NCI-H2029 treated with DMSO at 0.1 percent for 48 hours (cell line): ENCODE data around the gene CREM.
A peak's percentile ranks its signal among the peaks of the same experiment; 100 is the strongest.
"Not testable (repeated sequence)": the region's sequence is repeated elsewhere in the genome, so short reads cannot be mapped to it uniquely, and the experiment has no call there.

Experiments
- DNase-seq: peaks from one replicate; lab custom pipeline; 2025; lab: John Stamatoyannopoulos, UW

Gene CREM

DNA sequence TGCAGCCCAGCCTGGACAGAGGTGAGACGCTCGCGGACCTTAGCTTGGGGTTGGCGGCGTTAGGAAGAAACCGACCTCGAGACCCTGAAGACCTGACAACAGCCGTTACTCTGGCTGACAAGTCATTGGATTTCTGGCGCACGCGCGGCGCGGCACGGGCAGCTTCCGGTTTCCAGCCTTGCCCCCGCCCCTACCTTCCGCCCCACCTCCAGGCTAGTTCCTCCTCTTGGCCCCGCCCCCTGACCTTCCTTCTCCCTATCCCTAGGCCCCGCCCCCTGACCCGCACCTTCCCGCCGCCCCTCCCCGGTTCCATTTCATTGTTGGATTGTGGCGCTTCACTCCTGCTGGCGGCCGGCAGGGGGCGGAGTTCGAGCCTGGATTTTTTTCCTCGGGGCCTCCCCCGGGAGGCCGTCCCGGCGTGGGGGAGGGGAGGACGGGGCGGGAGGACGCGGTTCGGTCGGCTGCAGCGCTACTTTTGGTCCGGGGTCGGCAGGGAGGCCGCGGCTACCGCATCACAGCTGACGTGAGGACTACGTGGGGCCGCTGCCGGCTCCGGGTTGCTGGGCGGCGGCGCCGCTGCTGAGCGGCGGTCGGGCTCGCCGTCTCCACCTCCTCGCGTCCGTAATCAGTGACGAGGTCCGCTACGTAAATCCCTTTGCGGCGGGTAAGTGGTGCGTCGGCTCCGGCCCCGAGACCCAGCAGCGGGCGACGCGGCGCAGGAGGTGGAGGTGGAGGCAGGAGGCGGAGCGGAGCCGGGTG is at the start of gene CREM:
TSS of gene CREM (plus strand) at position 317 of the 759 bp plus-strand sequence. CDS start 10,990 bp downstream, outside the sequence.
- DNase-seq = peak; percentile 54

GRCh38 chr10:35079265-35079664 is 47.4 kb upstream of the CREM start:
- no peak for DNase-seq

GRCh38 chr10:35079763-35080162 is 46.9 kb upstream of the CREM start:
- DNase-seq = no peak

- DNase-seq = not testable (repeated sequence)
These were observed 46.4 kb upstream of the CREM start for GRCh38 chr10:35080261-35080660.

DNA sequence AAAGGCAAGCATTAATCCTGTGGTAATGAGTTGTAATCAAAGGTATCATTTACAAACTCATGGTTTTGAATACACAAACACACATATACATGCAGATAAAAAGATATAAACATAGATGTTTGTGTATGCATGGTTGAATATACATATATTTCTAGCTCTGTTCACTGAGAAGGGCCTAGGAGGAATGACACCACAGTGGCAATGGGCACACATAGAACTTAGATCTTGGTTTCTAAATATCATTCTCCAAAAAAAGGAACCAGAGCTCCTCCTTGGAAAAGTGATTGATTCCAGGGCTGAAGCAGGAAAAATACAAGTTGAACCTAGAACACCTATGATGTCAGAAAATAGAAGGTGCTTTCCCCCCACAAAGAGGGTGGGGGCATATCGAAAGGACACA is 43.4 kb upstream of the CREM start:
- DNase-seq = no peak

DNA sequence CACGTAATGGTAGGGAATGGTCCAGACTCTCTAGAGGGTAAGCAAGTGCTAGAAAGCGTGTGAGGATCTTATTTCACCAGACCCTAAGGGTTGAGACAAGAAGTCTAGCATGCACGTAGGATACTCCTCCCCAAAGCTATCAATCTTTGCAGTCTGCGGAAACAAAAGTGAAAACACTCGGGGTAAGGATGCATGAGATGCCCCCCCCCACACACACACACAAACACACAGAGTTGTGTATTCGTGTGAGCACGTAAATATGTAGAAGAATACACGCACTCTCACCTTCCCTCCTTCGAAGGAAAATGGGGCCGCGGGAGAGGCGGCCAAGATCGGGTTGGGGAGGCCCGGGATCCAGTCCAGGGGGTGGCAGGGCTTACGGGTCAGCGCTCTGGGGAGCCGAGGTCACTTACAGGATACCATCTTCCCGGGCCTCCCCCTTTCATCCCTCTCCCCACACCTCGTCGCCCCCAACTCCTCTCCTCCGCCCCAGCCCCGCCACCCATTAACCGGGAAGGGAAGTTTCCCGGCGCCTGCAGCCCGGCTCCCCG is 37.0 kb upstream of the CREM start:
- no peak for DNase-seq

- peak; percentile 33 for DNase-seq
These were observed 36.3 kb upstream of the CREM start, which contains the start of gene CUL2 for GRCh38 chr10:35090162-35090954. TSS of gene CUL2 (minus strand) at chr10:35090341. CDS start at chr10:35071317, 19,024 bp downstream.

- DNase-seq = no peak
These were observed 34.5 kb upstream of the CREM start for GRCh38 chr10:35091994-35092790.

- DNase-seq = no peak
These were observed 33.8 kb upstream of the CREM start for GRCh38 chr10:35092851-35093250.

DNA sequence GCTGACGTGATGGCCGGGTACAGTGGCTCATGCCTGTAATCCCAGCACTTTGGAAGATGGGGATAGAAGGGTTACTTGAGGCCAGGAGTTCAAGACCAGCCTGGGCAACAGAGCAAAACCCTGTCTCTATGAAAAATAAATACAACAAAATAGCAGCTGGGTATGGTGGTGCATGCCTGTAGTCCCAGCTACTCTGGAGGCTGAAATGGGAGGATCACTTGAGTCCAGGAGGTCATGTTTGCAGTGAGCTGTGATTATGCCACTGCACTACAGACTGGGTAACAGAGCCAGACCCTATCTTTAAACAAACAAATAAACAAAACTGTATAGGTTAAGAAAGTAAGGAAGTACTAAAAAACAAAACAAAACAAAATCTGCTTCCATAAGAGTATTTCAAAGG is 30.3 kb upstream of the CREM start:
- no peak for DNase-seq

DNA sequence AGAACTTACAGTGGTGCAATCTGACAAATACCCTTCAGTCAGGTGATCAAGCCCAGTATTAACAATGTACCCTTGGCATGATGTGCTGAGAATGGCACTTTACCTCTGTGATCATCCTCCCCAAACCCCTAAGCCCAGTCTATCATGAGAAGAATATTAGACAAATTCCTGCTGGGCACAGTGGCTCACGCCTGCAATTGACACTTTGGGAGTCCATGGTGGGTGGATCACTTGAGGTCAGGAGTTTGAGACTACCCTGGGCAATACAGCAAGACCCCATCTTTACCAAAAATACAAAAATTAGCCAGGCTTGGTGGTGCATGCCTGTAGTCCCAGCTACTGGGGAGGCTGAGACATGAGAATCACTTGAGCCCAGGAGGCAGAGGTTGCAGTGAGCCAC is 29.1 kb upstream of the CREM start:
- no peak for DNase-seq

DNA sequence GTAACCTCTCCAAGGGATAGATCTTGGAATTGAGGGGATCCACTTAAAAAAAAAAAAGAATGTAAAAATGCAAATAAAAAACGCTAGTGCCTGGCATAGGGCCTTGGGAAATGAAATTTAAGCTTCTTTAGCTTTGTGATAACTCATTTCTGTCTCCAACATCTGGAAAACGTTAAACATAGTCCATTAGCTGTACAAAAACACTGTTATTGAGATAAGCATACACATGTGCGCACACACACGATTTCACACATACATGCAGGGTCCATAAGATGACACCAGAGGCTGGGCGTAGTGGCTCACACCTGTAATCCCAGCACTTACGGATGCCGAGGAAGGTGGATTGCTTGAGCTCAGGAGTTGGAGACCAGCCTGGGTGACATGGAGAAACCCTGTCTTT is 22.8 kb upstream of the CREM start:
- no peak for DNase-seq

GRCh38 chr10:35112571-35112970 is 14.1 kb upstream of the CREM start:
- no peak for DNase-seq

- DNase-seq = no peak
These were observed 7.3 kb upstream of the CREM start for GRCh38 chr10:35119378-35119777.

DNA sequence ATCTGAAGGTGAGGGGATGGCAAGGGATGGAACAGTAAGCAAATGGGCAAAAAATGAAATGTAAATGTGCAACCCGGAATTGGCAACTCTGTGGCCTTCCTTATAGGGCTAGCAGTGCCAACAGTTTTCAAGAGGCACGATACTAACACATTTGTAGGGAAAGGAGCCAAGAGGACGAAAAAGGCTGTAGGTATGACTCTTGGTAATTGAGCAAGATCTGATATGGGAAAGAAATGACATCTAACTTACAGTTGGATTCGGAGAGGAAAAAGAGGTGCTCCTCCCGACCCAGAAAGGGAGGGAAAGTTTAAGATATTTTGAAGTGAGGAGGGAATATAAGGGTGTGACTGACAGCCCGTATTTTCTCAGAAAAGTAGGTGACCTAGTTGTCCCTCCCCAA is 2.1 kb upstream of the CREM start:
- DNase-seq = no peak

DNA sequence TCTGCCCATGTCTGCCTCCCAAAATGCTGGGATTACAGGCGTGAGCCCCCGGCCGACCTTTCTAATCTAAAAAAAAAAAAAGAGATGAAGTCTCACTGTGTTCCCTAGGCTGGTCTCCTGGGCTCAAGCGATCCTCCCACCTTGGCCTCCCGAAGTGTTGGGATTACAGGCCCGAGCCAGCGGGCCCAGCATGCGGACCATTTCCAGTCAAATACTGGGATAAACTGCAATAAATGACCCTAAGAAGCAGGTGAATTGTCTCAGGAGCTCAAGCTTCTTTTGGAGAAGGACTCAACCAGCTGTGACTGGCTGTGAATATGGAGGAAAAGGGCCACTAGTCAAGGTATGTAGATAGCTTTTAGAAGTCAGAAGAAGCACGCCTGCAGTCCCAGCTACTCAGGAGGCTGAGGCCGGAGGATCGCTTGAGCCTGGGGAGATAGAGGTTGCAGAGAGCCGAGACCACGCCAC is 550 bp upstream of the CREM start:
- DNase-seq = no peak

GRCh38 chr10:35127289-35127891 is 744 bp downstream of the CREM start:
- no peak for DNase-seq

GRCh38 chr10:35129185-35129674 is 2.6 kb downstream of the CREM start:
- DNase-seq = no peak

DNA sequence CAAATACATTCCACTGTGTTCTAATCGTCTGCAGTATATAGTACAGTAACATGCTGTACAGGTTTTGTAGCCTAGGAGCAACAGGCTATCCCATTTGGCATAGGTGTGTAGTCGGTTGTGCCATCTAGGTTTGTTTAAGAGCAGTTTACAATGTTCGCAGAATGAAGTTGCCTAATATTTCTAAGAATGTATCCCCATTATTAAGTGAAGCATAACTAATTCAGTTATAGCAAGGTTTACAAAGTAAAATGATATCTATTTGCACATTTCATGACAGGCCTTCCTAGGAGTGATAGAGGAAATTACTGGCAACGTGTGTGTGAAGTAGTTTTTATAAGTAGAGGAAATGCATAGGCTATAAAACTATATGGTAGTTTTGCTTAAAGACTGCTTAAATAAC is 4.0 kb downstream of the CREM start:
- DNase-seq = no peak

DNA sequence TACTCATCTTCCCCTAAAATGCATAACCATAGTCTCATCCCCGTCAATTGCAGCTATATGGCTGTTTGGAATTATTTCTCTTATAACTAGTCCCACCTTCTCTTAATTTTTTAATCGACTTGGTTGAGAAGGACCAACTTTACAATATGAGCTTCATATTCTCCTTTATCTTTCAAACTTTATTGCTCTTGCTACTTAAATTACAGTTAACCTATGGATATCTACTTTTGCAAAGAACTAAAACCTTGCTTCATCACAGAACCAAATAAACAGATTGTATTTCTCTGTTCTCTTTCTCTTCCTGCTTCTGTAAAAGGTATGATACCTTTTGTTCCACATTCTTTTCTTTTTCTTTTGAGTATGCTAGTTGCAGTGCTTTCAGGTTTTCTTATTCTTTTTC is 6.1 kb downstream of the CREM start:
- no peak for DNase-seq

DNA sequence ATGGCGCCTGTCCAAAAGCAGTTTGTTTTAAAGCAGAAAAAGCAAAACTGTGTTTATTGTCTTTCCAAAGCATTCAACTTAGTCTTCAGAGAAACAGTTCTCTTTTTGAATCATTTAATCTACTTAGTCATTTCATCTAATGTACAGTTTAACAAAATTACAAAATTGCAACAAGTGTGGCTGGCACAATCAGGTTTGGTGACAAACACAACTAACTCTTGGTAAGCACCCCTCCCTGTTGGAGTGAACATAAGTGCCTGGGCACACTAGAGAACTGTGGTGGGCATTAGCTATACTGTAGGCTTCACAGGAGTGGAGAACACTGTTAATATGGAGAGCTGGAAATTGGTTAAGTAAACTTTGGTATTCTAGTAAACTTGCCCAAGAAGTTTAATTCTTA is 6.9 kb downstream of the CREM start:
- DNase-seq = no peak
